ENCODE data around the gene ITGB4. TPM values are rescaled to one million over a fixed set of nuclear protein-coding genes. Genes with fewer than 3 reads are reported as not detected.
A peak's percentile ranks its signal among the peaks of the same experiment; 100 is the strongest.

ITGB4 gene
- polyA plus RNA-seq, 3 donors, result 0.09 to 0.82 TPM; not detected in 1

DNA sequence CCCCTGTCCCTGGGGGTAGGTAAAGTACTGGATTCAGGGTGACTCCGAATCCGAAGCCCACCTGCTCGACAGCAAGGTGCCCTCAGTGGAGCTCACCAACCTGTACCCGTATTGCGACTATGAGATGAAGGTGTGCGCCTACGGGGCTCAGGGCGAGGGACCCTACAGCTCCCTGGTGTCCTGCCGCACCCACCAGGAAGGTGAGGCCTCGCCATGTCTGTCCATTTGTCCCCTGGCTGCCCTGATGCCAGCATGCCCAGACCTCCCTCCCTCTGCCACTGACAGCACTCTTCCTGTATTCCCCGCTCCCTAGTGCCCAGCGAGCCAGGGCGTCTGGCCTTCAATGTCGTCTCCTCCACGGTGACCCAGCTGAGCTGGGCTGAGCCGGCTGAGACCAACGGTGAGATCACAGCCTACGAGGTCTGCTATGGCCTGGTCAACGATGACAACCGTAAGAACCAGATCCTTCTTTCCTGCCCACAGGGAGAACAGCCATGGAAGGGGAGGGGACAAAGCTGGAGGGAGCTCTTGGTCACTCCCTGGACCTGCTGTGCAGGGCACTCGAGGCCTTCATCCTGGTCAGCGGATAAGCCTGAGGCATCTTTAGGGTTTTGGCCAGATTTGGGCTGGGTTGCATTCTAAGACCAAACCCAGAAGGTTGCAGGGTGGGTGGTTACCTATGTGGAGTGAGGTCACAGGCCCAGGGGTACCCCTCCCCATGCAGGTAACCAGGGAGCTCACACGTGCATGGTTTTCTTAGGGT lies 29.6 kb downstream of the ITGB4 start:
- H3K4me1 Mint-ChIP-seq, result peaks cover 30% of the 10 kb centered on the region
- Histone ChIP-seq H2AFZ (ENCODE audit: insufficient read depth, low read depth, low read length, poor library complexity, severe bottlenecking) (no peak overlapping the region), H3K4me2 (replicated peaks; ENCODE audit: extremely low read depth, low read length, poor library complexity, severe bottlenecking) (no peak overlapping the region), H3K36me3 (replicated peaks in 1 of 2; ENCODE audit: control insufficient read depth in 1 of 2, insufficient read depth in 2 of 2, low read length in 2 of 2) (no peaks in the 10 kb centered on the region), H3K4me3 (replicated peaks in 1 of 3; ENCODE audit: low read depth in 2 of 3, low read length in 3 of 3) (no peak overlapping the region), H4K20me1 (ENCODE audit: insufficient read depth, low read length) (no peaks in the 10 kb centered on the region), H3K9me3 (replicated peaks in 1 of 2; ENCODE audit: control insufficient read depth in 1 of 2, insufficient read depth in 1 of 2, low read length in 2 of 2) (no peaks in the 10 kb centered on the region), H3K27ac (ENCODE audit: low read depth in 1 of 2, low read length in 2 of 2) (no peak overlapping the region), H3K9ac (ENCODE audit: insufficient read depth, low read length, poor library complexity, severe bottlenecking) (no peak overlapping the region), H3K79me2 (ENCODE audit: insufficient read depth, low read length) (no peaks in the 10 kb centered on the region), H3K27me3 (ENCODE audit: control insufficient read depth in 2 of 2, insufficient read depth in 2 of 2, low read length in 2 of 2) (peaks cover 0 to 4% of the 10 kb centered on the region in 2 donors), H3K4me1 (ENCODE audit: control insufficient read depth in 1 of 2, insufficient read depth in 2 of 2, low read length in 2 of 2) (peaks cover 20 to 32% of the 10 kb centered on the region in 2 donors)
- WGBS (ENCODE audit: insufficient coverage), result 87% methylated on average over 18 of the region's 23 CpGs
- TF ChIP-seq, protein P1, sequence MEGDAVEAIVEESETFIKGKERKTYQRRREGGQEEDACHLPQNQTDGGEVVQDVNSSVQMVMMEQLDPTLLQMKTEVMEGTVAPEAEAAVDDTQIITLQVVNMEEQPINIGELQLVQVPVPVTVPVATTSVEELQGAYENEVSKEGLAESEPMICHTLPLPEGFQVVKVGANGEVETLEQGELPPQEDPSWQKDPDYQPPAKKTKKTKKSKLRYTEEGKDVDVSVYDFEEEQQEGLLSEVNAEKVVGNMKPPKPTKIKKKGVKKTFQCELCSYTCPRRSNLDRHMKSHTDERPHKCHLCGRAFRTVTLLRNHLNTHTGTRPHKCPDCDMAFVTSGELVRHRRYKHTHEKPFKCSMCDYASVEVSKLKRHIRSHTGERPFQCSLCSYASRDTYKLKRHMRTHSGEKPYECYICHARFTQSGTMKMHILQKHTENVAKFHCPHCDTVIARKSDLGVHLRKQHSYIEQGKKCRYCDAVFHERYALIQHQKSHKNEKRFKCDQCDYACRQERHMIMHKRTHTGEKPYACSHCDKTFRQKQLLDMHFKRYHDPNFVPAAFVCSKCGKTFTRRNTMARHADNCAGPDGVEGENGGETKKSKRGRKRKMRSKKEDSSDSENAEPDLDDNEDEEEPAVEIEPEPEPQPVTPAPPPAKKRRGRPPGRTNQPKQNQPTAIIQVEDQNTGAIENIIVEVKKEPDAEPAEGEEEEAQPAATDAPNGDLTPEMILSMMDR (IDR thresholded peaks at IDR 0.05), result no peak
- intact Hi-C loops (cut with micrococcal nuclease), result loop anchor here in 1 of 2 donors (2.0 kb wide), 2 partner anchors 78 to 118 kb away; partner anchors contain the start of gene SMIM5
- DNase-seq, result no peak
- peaks cover 0 to 4% (median 0%) of the 10 kb centered on the region in 7 donors for H3K9me3 Mint-ChIP-seq
- H3K27me3 Mint-ChIP-seq (ENCODE audit: low read depth in 3 of 3), result peaks cover 7 to 17% (median 10%) of the 10 kb centered on the region in 3 donors
- H3K27ac Mint-ChIP-seq, result peak overlapping the region in 3 of 7 donors; percentile 25 to 45 (median 26)
- H3K4me3 Mint-ChIP-seq, result no peak overlapping the region
- no peaks in the 10 kb centered on the region for H3K36me3 Mint-ChIP-seq

DNA sequence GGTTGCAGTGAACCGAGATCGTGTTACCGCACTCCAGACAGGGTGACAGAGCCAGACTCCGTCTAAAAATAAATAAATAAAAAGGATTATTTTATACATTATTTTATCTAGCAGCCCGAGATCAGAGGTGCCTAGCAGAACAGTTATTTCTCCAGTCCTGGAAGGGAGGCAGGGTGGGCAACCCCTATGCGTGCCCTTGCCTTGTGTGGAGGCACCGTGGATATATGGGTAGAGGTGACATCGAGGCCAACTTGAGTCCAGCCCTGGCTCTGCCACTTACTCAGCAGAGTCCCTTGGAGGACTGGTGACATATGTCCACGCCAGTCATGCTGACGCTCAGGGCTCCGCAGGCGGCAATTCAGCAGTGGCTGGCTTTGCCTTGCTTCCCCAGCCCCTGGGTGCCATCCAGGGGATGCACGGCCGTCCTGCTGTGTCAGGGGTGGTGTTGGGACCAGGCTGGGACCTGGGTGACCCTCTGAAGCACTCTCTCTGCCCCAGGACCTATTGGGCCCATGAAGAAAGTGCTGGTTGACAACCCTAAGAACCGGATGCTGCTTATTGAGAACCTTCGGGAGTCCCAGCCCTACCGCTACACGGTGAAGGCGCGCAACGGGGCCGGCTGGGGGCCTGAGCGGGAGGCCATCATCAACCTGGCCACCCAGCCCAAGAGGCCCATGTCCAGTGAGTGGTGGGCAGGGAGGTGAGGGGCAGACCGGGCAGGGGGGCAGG lies 30.6 kb downstream of the ITGB4 start:
- Histone ChIP-seq H3K9me3 (replicated peaks in 1 of 2; ENCODE audit: control insufficient read depth in 1 of 2, insufficient read depth in 1 of 2, low read length in 2 of 2) (no peaks in the 10 kb centered on the region), H3K4me2 (replicated peaks; ENCODE audit: extremely low read depth, low read length, poor library complexity, severe bottlenecking) (no peak overlapping the region), H3K4me1 (ENCODE audit: control insufficient read depth in 1 of 2, insufficient read depth in 2 of 2, low read length in 2 of 2) (peaks cover 29 to 42% of the 10 kb centered on the region in 2 donors), H3K79me2 (ENCODE audit: insufficient read depth, low read length) (no peaks in the 10 kb centered on the region), H4K20me1 (ENCODE audit: insufficient read depth, low read length) (no peaks in the 10 kb centered on the region), H2AFZ (ENCODE audit: insufficient read depth, low read depth, low read length, poor library complexity, severe bottlenecking) (no peak overlapping the region), H3K4me3 (replicated peaks in 1 of 3; ENCODE audit: low read depth in 2 of 3, low read length in 3 of 3) (no peak overlapping the region), H3K36me3 (replicated peaks in 1 of 2; ENCODE audit: control insufficient read depth in 1 of 2, insufficient read depth in 2 of 2, low read length in 2 of 2) (no peaks in the 10 kb centered on the region), H3K27ac (ENCODE audit: low read depth in 1 of 2, low read length in 2 of 2) (no peak overlapping the region), H3K9ac (ENCODE audit: insufficient read depth, low read length, poor library complexity, severe bottlenecking) (no peak overlapping the region), H3K27me3 (ENCODE audit: control insufficient read depth in 2 of 2, insufficient read depth in 2 of 2, low read length in 2 of 2) (peaks cover 0 to 4% of the 10 kb centered on the region in 2 donors)
- DNase-seq, result no peak
- Mint-ChIP-seq H3K4me3 (no peak overlapping the region), H3K27me3 (ENCODE audit: low read depth in 3 of 3) (peaks cover 7 to 16% (median 7%) of the 10 kb centered on the region in 3 donors), H3K27ac (peak overlapping the region in 1 of 7 donors; percentile 50), H3K36me3 (no peaks in the 10 kb centered on the region), H3K9me3 (peaks cover 0 to 4% (median 0%) of the 10 kb centered on the region in 7 donors), H3K4me1 (peaks cover 38% of the 10 kb centered on the region)
- TF ChIP-seq, protein P1 (IDR thresholded peaks at IDR 0.05), result no peak
- WGBS (ENCODE audit: insufficient coverage), result 88% methylated on average over 17 of the region's 24 CpGs
- intact Hi-C loops (cut with micrococcal nuclease), result loop anchor here in 1 of 2 donors (2.0 kb wide), 2 partner anchors 79 to 119 kb away; partner anchors contain the start of gene SMIM5

All from CD14-positive monocyte (primary cell).